ENCODE results near the gene KLF13.
"Not testable (repeated sequence)": the region's sequence is repeated elsewhere in the genome, so short reads cannot be mapped to it uniquely, and the experiment has no call there.

The KLF13 gene

DNA sequence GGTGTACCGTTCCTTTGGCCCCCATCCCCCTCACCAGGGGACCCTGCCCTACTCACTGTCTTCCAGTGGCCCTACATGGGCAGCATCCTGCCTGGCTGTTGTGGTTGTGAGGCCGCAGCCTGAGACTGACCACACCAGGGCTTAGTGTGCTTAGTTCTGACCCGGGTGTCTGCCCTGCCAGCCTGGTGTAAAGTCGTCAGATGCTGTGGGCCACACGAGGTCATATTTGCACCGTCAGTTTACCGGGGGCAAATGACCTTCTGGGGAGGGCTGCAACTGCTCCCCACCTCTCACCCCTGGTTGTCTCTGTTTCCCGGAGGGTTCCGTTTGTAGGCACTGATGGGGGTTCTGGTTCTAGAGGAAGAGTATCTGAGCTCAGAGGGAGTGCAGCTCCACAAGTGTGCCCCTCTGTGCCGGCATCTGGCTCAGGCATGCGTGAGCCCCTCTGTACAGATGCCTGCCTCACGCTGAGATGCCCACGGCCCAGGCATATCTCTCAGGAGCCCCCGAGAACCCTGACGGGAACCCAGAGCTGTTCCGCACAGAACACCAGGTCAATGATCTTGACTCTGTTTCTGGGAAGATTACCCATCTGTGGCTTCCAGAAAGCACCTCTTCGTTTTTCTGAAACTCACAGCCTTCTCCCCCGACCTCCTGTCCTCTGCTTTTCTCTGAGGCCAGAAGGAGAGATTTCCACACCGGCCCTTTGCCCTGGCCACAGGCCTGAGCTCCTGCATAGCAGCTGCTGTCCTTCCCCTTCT, 19.2 kb downstream of the KLF13 start:
- no peak for DNase-seq (ENCODE audit: low spot score)

- DNase-seq (ENCODE audit: low spot score): no peak
These were observed 19.9 kb downstream of the KLF13 start for GRCh38 chr15:31346367-31347066.

- DNase-seq (ENCODE audit: low spot score): no peak
These were observed 20.7 kb downstream of the KLF13 start for GRCh38 chr15:31347067-31347975.

- no peak for DNase-seq (ENCODE audit: low spot score)
These were observed 21.6 kb downstream of the KLF13 start for GRCh38 chr15:31347981-31348803.

GRCh38 chr15:31349233-31350141, 22.9 kb downstream of the KLF13 start:
- DNase-seq (ENCODE audit: low spot score): no peak

- no peak for DNase-seq (ENCODE audit: low spot score)
These were observed 24.1 kb downstream of the KLF13 start for GRCh38 chr15:31350771-31351170.

GRCh38 chr15:31352339-31352751, 25.7 kb downstream of the KLF13 start:
- no peak for DNase-seq (ENCODE audit: low spot score)

DNA sequence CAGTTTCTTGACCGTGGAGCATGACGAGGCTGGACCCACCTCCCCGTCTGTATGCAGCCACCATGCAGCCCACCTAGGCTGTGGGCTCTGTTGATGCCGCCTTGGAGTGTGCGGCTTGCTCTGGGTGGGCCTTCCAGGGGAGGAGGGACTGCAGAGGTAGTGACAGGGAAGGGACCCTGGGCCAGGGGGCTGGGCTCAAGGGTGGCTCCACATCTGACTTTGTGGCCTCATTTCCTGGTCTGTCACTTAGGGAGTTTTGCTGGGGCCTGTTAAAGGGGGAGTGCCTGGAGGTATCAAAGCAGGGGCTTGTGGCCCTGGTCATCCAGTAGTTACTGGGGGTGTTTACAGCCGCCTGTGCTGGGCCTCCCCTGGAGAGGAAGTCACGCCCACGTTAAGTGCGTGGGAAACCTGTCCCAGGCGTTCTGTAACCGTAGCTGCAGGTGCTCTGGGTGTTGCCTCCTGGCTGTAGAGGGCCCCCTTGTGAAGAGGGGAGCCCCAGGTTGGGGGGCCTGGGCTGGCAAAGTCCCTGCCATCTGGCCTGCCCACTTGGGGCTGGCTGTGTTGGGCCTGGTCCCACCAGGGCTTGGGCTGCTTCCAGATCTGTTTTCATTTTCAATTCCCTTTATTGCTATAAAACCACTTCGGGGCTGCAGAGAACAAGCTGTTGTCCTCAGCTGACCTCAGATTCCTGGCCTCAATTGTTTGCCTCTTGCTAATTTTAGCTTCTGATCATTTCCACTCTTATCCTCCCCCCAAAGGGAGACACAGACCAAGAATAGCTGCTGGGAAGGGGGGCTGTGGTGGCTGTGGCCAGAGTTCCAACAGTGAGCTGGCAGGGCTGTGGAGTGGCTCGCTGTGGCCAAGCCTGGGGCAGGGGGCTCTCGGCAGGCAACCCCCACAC, 26.5 kb downstream of the KLF13 start:
- peak; percentile 13 for DNase-seq (ENCODE audit: low spot score)

- no peak for DNase-seq (ENCODE audit: low spot score)
These were observed 27.3 kb downstream of the KLF13 start for GRCh38 chr15:31353931-31354330.

GRCh38 chr15:31356097-31356496, 29.5 kb downstream of the KLF13 start:
- not testable (repeated sequence) for DNase-seq (ENCODE audit: low spot score)

GRCh38 chr15:31357148-31357547, 30.5 kb downstream of the KLF13 start:
- no peak for DNase-seq (ENCODE audit: low spot score)

GRCh38 chr15:31358163-31358562, 31.5 kb downstream of the KLF13 start:
- no peak for DNase-seq (ENCODE audit: low spot score)

DNA sequence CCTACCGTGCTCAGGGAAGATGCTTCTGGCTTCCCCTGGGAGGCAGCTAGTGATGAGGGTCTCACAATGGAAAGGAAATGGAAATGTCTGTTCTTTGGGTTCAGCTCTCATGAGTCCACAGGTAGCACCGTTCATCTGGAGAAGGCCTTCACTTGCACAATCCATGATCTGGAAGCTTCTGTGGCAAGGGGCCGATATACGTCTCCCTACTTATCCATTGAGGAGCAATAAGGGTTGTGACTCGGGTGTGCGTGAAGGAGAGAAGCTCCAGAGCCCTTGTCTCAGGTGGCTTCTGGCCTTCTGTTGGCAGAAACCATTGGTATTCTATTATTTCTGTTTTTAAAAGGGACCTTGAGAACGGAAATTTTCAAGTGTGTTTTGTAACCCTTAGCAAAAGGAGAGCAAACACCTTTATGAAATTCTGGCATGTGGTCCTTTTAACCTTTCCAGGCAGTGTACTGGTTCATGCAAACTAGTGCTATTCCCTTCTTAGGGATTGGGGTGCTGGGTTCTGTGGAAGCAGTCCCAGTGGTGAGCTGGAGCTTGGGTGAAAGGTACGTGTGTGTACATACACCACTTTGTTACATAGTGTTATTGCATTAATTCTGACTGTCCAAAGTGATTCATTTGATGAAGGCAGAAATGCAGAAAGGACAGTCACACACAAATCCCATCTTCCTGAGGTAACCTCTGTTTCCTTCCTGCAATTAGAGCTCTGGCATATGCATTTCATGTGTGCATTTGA, 32.5 kb downstream of the KLF13 start:
- no peak for DNase-seq (ENCODE audit: low spot score)

- no peak for DNase-seq (ENCODE audit: low spot score)
These were observed 33.1 kb downstream of the KLF13 start for GRCh38 chr15:31359702-31360111.

GRCh38 chr15:31360158-31360561, 33.5 kb downstream of the KLF13 start:
- no peak for DNase-seq (ENCODE audit: low spot score)

GRCh38 chr15:31360843-31361763, 34.5 kb downstream of the KLF13 start:
- DNase-seq (ENCODE audit: low spot score): no peak

GRCh38 chr15:31361764-31362515, 35.3 kb downstream of the KLF13 start:
- no peak for DNase-seq (ENCODE audit: low spot score)
